Panc1 (cell line): ENCODE measurements around the gene FPR3. TPM values are rescaled to one million over a fixed set of nuclear protein-coding genes. Genes with fewer than 3 reads are reported as not detected.

Experiments
- ATAC-seq: fragments of 200-7000 bp; cut with Tn5 transposase; 2 replicates; pipeline ENCODE4 v1.9.1; 2020; ENCODE audit warnings: mild to moderate bottlenecking, moderate library complexity
- BruUV-seq: library from RNA; stranded (reverse); fragments of 400-500 nt; replicated peaks from 2 replicates; lab custom pipeline; 2021; lab: Mats Ljungman, UMichigan
- CTCF ChIA-PET: fragments of 300-600 bp; sonication (Branson Sonifier 250); formaldehyde crosslinking; loops from one replicate; lab custom pipeline; 2022; ENCODE audit warnings: antibody characterized with exemption; lab: Charles Lee
- POLR2A ChIA-PET: fragments of 300-600 bp; sonication (Branson Sonifier 250); formaldehyde crosslinking; loops from one replicate; lab custom pipeline; 2022; ENCODE audit warnings: antibody characterized with exemption; lab: Charles Lee
- DNase-seq: peaks from one replicate; pipeline ENCODE4 v3.0.0-alpha.2; 2010; ENCODE audit warnings: low read depth, low spot score
- H3K27ac ChIP-seq: 2 replicates; pipeline ENCODE4 v1.5.1; 2011; ENCODE audit warnings: mild to moderate bottlenecking, low read length, inconsistent platforms
- H3K27me3 ChIP-seq: fragments of 200-500 bp; sonication (Bioruptor generic); 2 replicates; pipeline ENCODE4 v1.6.0; 2014; ENCODE audit warnings: low read length, inconsistent platforms; ENCODE audit not compliant: control insufficient read depth, insufficient read depth
- H3K36me3 ChIP-seq: fragments of 200-500 bp; sonication (Bioruptor generic); 2 replicates; pipeline ENCODE4 v1.5.1; 2014; ENCODE audit warnings: inconsistent platforms, mild to moderate bottlenecking, low read length, moderate library complexity; ENCODE audit not compliant: control insufficient read depth, insufficient read depth
- H3K4me1 ChIP-seq: 2 replicates; pipeline ENCODE4 v1.5.1; 2011; ENCODE audit warnings: inconsistent platforms, mild to moderate bottlenecking, low read length, moderate library complexity; ENCODE audit not compliant: control insufficient read depth, insufficient read depth
- H3K4me3 ChIP-seq, 2 experiments: 2 replicates each; pipeline ENCODE4 v1.5.1; 2011 to 2012; ENCODE audit warnings: low read depth in 2 of 2, low read length in 2 of 2, mild to moderate bottlenecking in 2 of 2, inconsistent platforms in 1 of 2, moderate library complexity in 1 of 2
- H3K9me3 ChIP-seq: fragments of 200-500 bp; sonication (Bioruptor generic); 2 replicates; pipeline ENCODE4 v1.5.1; 2014; ENCODE audit warnings: low read depth, mild to moderate bottlenecking, inconsistent platforms, low read length, moderate library complexity; ENCODE audit not compliant: control insufficient read depth, insufficient read depth
- CTCF ChIP-seq: fragments of 450-650 bp; IDR thresholded peaks from 2 replicates; pipeline ENCODE4 v1.5.1; 2017; ENCODE audit warnings: mild to moderate bottlenecking
- POLR2AphosphoS5 ChIP-seq: IDR thresholded peaks from 2 replicates; pipeline ENCODE4 v1.6.1; 2012; ENCODE audit warnings: mild to moderate bottlenecking, low read depth, low read length, moderate library complexity
- REST ChIP-seq, 2 experiments: IDR thresholded peaks; 2 replicates each; pipeline ENCODE4 v1.6.1; 2011 to 2012; ENCODE audit warnings: low read depth in 2 of 2, control low read depth in 1 of 2, low read length in 1 of 2, mild to moderate bottlenecking in 1 of 2, moderate library complexity in 1 of 2; ENCODE audit not compliant: insufficient read depth in 1 of 2
- SIN3A ChIP-seq: IDR thresholded peaks from 2 replicates; pipeline ENCODE4 v1.6.1; 2012; ENCODE audit warnings: low read depth, mild to moderate bottlenecking, low read length, moderate library complexity, borderline replicate concordance; ENCODE audit not compliant: insufficient read depth
- TCF7L2 ChIP-seq: IDR thresholded peaks from 2 replicates; pipeline ENCODE4 v1.6.1; 2011; ENCODE audit warnings: mild to moderate bottlenecking, low read depth, low read length, inconsistent platforms
- in situ Hi-C: cut with HindIII; loops from 2 replicates; pipeline ENCODE4 v1.10.0; 2016; ENCODE audit warnings: low sequenced_read_pairs, low pct_unique_long_range_greater_than_20kb
- intact Hi-C: fragments of 100-400 bp; cut with micrococcal nuclease; formaldehyde crosslinking; loops from one replicate; pipeline ENCODE4 v1.10.0; 2022; ENCODE audit not compliant: unreplicated experiment
- total RNA-seq: library from RNA; stranded (reverse); gene quantifications from one replicate; pipeline ENCODE4 v1.2.1, GENCODE V29; 2021; ENCODE audit not compliant: unreplicated experiment

Gene FPR3
- total RNA-seq, 1 experiment from 2014 or later, result 0.08 TPM

- Histone ChIP-seq H3K9me3 (no peaks in the 10 kb centered on the region), H3K27ac (no peak overlapping the region), H3K27me3 (no peaks in the 10 kb centered on the region), H3K36me3 (no peaks in the 10 kb centered on the region), H3K4me3 (no peak overlapping the region), H3K4me1 (no peaks in the 10 kb centered on the region)
- CTCF ChIA-PET, result no interaction called here
- POLR2A ChIA-PET, result no interaction called here
- no TSS peak for BruUV-seq
- intact Hi-C loops (no loop called here), in situ Hi-C loops (no loop called here)
- ATAC-seq (no peak), DNase-seq (no peak)
- TF ChIP-seq CTCF, result no peak
- TF ChIP-seq SIN3A, result no peak
- TF ChIP-seq TCF7L2, result no peak
- TF ChIP-seq POLR2AphosphoS5, result no peak
- TF ChIP-seq REST (IDR thresholded peaks at IDR 0.05; ENCODE audit: insufficient read depth in 1 of 2, low read depth in 2 of 2, low read length in 1 of 2), result no peak
Measured at GRCh38 chr19:51820831-51821446, 26.0 kb downstream of the FPR3 start.

- Histone ChIP-seq H3K9me3 (no peaks in the 10 kb centered on the region), H3K27ac (no peak overlapping the region), H3K36me3 (no peaks in the 10 kb centered on the region), H3K27me3 (no peaks in the 10 kb centered on the region), H3K4me3 (no peak overlapping the region), H3K4me1 (no peaks in the 10 kb centered on the region)
- in situ Hi-C loops, result no loop called here
- ATAC-seq (no peak), DNase-seq (no peak)
- no TSS peak for BruUV-seq
- ChIA-PET POLR2A (no interaction called here), CTCF (no interaction called here)
- intact Hi-C loops, result no loop called here
- TF ChIP-seq TCF7L2, result no peak
- no peak for TF ChIP-seq SIN3A
Measured at GRCh38 chr19:51821456-51821855, 26.5 kb downstream of the FPR3 start.

GRCh38 chr19:51821921-51822320 is 27.0 kb downstream of the FPR3 start:
- TF ChIP-seq TCF7L2 (no peak), POLR2AphosphoS5 (no peak), CTCF (no peak), SIN3A (no peak), REST (IDR thresholded peaks at IDR 0.05; ENCODE audit: insufficient read depth in 1 of 2, low read depth in 2 of 2, low read length in 1 of 2) (no peak)
- H3K27me3 ChIP-seq, result no peaks in the 10 kb centered on the region
- no peak for DNase-seq
- no peak overlapping the region for H3K4me3 ChIP-seq
- ChIA-PET CTCF (no interaction called here), POLR2A (no interaction called here)
- intact Hi-C loops, result no loop called here
- in situ Hi-C loops, result no loop called here
- no TSS peak for BruUV-seq
- H3K36me3 ChIP-seq, result no peaks in the 10 kb centered on the region
- no peak overlapping the region for H3K27ac ChIP-seq
- no peaks in the 10 kb centered on the region for H3K4me1 ChIP-seq
- H3K9me3 ChIP-seq, result no peaks in the 10 kb centered on the region
- ATAC-seq, result no peak
